ENCODE data around the gene DEF6. TPM values are rescaled to one million over a fixed set of nuclear protein-coding genes. Genes with fewer than 3 reads are reported as not detected.
A peak's percentile ranks its signal among the peaks of the same experiment; 100 is the strongest.

The DEF6 gene
- total and polyA plus RNA-seq, 2 of the 13 experiments (the other 11 are each of a cell fraction or from before 2014, with no cell fraction given) = 5.2 to 10.0 TPM

GRCh38 chr6:35370785-35371493 lies 73.3 kb downstream of the DEF6 start (continued):
- peak; percentile 29; the same call in 1 of the 2 replicates for TF ChIP-seq FUBP1 (CRISPR knock-in tag; IDR thresholded peaks at IDR 0.05; ENCODE audit: borderline replicate concordance)
- no peak for TF ChIP-seq E2F5 (CRISPR knock-in tag; conservative IDR thresholded peaks at IDR 0.05)
- TF ChIP-seq ETV5 (CRISPR knock-in tag; IDR thresholded peaks at IDR 0.05; ENCODE audit: borderline replicate concordance) = peak; percentile 23; the same call in 1 of the 2 replicates

Other genes starting within 250 kb of the DEF6 start
- not detected in 2 replicates for gene TCP11, start 156.5 kb upstream of the DEF6 start, total RNA-seq (2016; rRNA removed; fragmentation: Illumina TruSeq; extraction: Trizol)
- 0.04 TPM in 1 of 2 replicates, not detected in the other for gene TCP11, start 156.5 kb upstream of the DEF6 start, polyA plus RNA-seq (2011; rRNA removed)
- gene SCUBE3, start 83.9 kb upstream of the DEF6 start, total RNA-seq (2016; rRNA removed; fragmentation: Illumina TruSeq; extraction: Trizol) = not detected in 2 replicates
- not detected in 2 replicates for gene SCUBE3, start 83.9 kb upstream of the DEF6 start, polyA plus RNA-seq (2011; rRNA removed)
- gene ZNF76, start 38.1 kb upstream of the DEF6 start, total RNA-seq (2016; rRNA removed; fragmentation: Illumina TruSeq; extraction: Trizol) = 11.8 and 13.2 TPM in 2 replicates
- 26.4 and 28.2 TPM in 2 replicates for gene ZNF76, start 38.1 kb upstream of the DEF6 start, polyA plus RNA-seq (2011; rRNA removed)
- gene PPARD, start 44.7 kb downstream of the DEF6 start, total RNA-seq (2016; rRNA removed; fragmentation: Illumina TruSeq; extraction: Trizol) = 5.8 and 6.1 TPM in 2 replicates
- 13.3 and 16.2 TPM in 2 replicates for gene PPARD, start 44.7 kb downstream of the DEF6 start, polyA plus RNA-seq (2011; rRNA removed)
- gene FANCE, start 154.5 kb downstream of the DEF6 start, total RNA-seq (2016; rRNA removed; fragmentation: Illumina TruSeq; extraction: Trizol) = 9.7 and 11.2 TPM in 2 replicates
- 7.1 and 7.9 TPM in 2 replicates for gene FANCE, start 154.5 kb downstream of the DEF6 start, polyA plus RNA-seq (2011; rRNA removed)
- 1,854 and 2,285 TPM in 2 replicates for gene RPL10A, start 170.6 kb downstream of the DEF6 start, total RNA-seq (2016; rRNA removed; fragmentation: Illumina TruSeq; extraction: Trizol)
- 2,253 and 2,726 TPM in 2 replicates for gene RPL10A, start 170.6 kb downstream of the DEF6 start, polyA plus RNA-seq (2011; rRNA removed)
- 14.4 and 15.1 TPM in 2 replicates for gene TEAD3, start 199.3 kb downstream of the DEF6 start, total RNA-seq (2016; rRNA removed; fragmentation: Illumina TruSeq; extraction: Trizol)
- gene TEAD3, start 199.3 kb downstream of the DEF6 start, polyA plus RNA-seq (2011; rRNA removed) = 16.5 and 20.5 TPM in 2 replicates
- not detected in 2 replicates for gene TULP1, start 215.1 kb downstream of the DEF6 start, total RNA-seq (2016; rRNA removed; fragmentation: Illumina TruSeq; extraction: Trizol)
- not detected in 2 replicates for gene TULP1, start 215.1 kb downstream of the DEF6 start, polyA plus RNA-seq (2011; rRNA removed)

Data from HepG2 (cell line).